Measurements from ENCODE around the gene HMMR. TPM values are rescaled to one million over a fixed set of nuclear protein-coding genes. Genes with fewer than 3 reads are reported as not detected.

The HMMR gene
- total RNA-seq, 4 donors from 2014 or later = 2.2 to 7.9 (median 3.7) TPM

GRCh38 chr5:163440954-163441353, 19.5 kb upstream of the HMMR start:
- Histone ChIP-seq H3K36me3 (peaks cover 50% of the 10 kb centered on the region), H3K9me3 (no peaks in the 10 kb centered on the region), H3K27me3 (no peaks in the 10 kb centered on the region), H3K27ac (no peak overlapping the region), H3K4me3 (no peak overlapping the region), H3K4me1 (peaks cover 29% of the 10 kb centered on the region)
- DNase-seq (ENCODE audit: low spot score in 2 of 2) = no peak
- WGBS = 94% methylated on average over 3 of the region's 3 CpGs
- no peak for TF ChIP-seq CTCF (IDR thresholded peaks at IDR 0.05)
- TF ChIP-seq POLR2A (IDR thresholded peaks at IDR 0.05) = no peak

GRCh38 chr5:163444526-163444925, 15.9 kb upstream of the HMMR start:
- TF ChIP-seq POLR2AphosphoS5 (IDR thresholded peaks at IDR 0.05) (no peak), EP300 (IDR thresholded peaks at IDR 0.05) (no peak), POLR2A (IDR thresholded peaks at IDR 0.05) (no peak), CTCF (IDR thresholded peaks at IDR 0.05) (no peak)
- H3K27ac ChIP-seq = no peak overlapping the region
- no peak overlapping the region for H3K4me3 ChIP-seq
- peaks cover 72% of the 10 kb centered on the region for H3K36me3 ChIP-seq
- WGBS = 93% methylated on average over 1 of the region's 1 CpG
- H3K4me1 ChIP-seq = peaks cover 7% of the 10 kb centered on the region
- DNase-seq (ENCODE audit: low spot score in 2 of 2) = no peak
- H3K27me3 ChIP-seq = no peaks in the 10 kb centered on the region
- no peaks in the 10 kb centered on the region for H3K9me3 ChIP-seq

GRCh38 chr5:163445345-163445744, 15.1 kb upstream of the HMMR start:
- TF ChIP-seq EP300 (IDR thresholded peaks at IDR 0.05) (no peak), POLR2AphosphoS5 (IDR thresholded peaks at IDR 0.05) (no peak), CTCF (IDR thresholded peaks at IDR 0.05) (no peak), POLR2A (IDR thresholded peaks at IDR 0.05) (no peak)
- H3K27me3 ChIP-seq = no peaks in the 10 kb centered on the region
- no peaks in the 10 kb centered on the region for H3K9me3 ChIP-seq
- DNase-seq (ENCODE audit: low spot score in 2 of 2) = no peak
- 90% methylated on average over 6 of the region's 6 CpGs for WGBS
- H3K4me1 ChIP-seq = no peaks in the 10 kb centered on the region
- H3K4me3 ChIP-seq = no peak overlapping the region
- no peak overlapping the region for H3K27ac ChIP-seq
- H3K36me3 ChIP-seq = peaks cover 72% of the 10 kb centered on the region

GRCh38 chr5:163447191-163447590, 13.2 kb upstream of the HMMR start:
- no peaks in the 10 kb centered on the region for H3K4me1 ChIP-seq
- peaks cover 76% of the 10 kb centered on the region for H3K36me3 ChIP-seq
- TF ChIP-seq POLR2AphosphoS5 (IDR thresholded peaks at IDR 0.05) (no peak), POLR2A (IDR thresholded peaks at IDR 0.05) (no peak), EP300 (IDR thresholded peaks at IDR 0.05) (no peak), CTCF (IDR thresholded peaks at IDR 0.05) (no peak)

GRCh38 chr5:163447875-163448274, 12.6 kb upstream of the HMMR start:
- Histone ChIP-seq H3K4me1 (no peaks in the 10 kb centered on the region), H3K36me3 (peaks cover 74% of the 10 kb centered on the region), H3K4me3 (no peak overlapping the region), H3K27ac (no peak overlapping the region), H3K27me3 (no peaks in the 10 kb centered on the region), H3K9me3 (no peaks in the 10 kb centered on the region)
- no peak for TF ChIP-seq POLR2AphosphoS5 (IDR thresholded peaks at IDR 0.05)
- no peak for TF ChIP-seq EP300 (IDR thresholded peaks at IDR 0.05)
- TF ChIP-seq CTCF (IDR thresholded peaks at IDR 0.05) = no peak
- no peak for TF ChIP-seq POLR2A (IDR thresholded peaks at IDR 0.05)
- WGBS = 87% methylated on average over 3 of the region's 3 CpGs
- DNase-seq (ENCODE audit: low spot score in 2 of 2) = no peak

More at GRCh38 chr5:163447191-163447590, 13.2 kb upstream of the HMMR start:
- Histone ChIP-seq H3K27ac (no peak overlapping the region), H3K4me3 (no peak overlapping the region), H3K27me3 (no peaks in the 10 kb centered on the region), H3K9me3 (no peaks in the 10 kb centered on the region)
- no peak for DNase-seq (ENCODE audit: low spot score in 2 of 2)
